Ramos (cell line): ENCODE results near the gene KCNMA1.

Experiments used
- in situ Hi-C: fragments of 300-500 bp; cut with MboI; formaldehyde crosslinking; loops from one replicate; pipeline ENCODE4 v1.14.3; 2022; ENCODE audit warnings: low sequenced_read_pairs; ENCODE audit not compliant: unreplicated experiment

KCNMA1 gene

DNA sequence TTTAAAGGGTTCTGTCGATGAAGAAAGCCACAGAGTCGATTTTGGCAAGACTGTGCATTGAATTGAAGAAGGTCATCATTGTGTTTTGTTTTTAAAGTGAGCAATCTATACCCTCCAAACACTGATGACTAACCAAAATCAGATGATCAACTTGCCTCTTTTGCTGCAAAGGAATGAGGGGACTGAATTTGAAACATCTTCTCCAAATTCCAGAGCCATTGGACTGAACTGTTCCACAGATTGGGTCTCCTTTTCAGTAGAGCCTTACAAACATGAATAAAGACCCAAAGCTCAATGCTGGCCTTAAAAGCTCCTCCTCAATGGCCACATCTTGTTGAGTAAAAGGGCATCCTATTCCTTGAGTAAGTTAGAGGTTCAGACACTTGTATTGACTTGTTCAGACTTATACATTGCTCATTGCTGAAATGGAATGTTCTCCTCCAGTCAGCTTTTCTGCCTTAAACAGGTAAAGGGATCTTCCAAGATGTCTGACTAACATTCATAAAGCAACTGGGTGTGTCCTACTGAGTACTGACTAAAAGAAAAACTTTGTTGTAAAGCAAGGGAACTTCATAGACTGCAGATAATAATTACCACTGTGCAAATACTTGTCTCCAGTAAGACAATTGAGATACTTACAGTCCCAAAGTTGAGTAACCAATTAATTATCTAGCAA, 630.6 kb downstream of the KCNMA1 start:
- in situ Hi-C loops = no loop called here

DNA sequence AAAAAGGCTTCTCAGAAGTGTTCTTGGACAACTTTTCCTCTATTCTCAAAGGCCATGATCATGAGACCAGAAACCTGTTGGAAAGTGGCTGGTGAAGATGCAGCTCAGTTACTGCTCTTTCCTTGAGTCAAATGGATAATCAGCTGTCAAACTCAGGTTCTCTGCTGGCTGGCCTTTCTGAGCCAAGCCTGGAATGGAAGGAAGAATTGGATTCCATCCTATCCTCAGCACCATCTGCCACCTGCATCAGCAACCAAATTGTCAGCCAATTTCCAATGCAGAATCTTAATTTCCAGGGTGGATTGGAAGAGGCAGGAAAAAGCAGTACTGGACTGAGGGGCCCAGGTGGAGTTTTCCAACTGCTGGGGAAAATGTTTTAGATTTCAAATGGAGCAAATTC, 631.7 kb downstream of the KCNMA1 start:
- in situ Hi-C loops = no loop called here

DNA sequence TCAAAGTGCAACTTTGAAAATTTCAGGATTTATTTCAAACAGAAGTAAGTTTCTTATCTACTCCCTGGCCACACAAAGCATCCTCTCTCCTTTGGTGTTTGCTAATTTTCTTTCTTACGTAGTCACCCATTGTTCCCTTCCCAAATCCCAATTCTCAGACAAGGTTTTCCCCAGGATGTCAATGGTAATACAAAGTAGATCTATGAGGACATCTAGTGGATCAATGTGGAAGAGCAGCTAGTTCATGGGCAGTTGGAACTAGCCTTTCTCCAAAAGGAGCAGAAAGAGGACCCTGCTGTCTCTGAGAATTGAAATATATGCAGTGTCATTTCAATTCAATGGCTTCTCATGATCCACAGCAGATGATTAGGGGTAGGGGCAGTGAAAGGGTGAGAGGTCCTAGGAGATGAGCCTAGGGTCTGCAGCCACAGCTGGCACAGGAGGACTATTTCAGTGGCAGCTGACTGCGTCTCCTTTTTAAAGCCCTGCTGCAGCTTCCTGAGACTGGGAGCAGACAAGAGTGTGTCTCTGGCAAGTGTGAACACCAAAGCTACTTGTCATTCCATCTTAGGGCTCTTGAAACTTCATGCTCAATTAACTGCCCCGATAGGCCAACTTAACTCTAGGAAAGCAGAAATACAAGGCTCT, 632.6 kb downstream of the KCNMA1 start:
- in situ Hi-C loops = no loop called here

DNA sequence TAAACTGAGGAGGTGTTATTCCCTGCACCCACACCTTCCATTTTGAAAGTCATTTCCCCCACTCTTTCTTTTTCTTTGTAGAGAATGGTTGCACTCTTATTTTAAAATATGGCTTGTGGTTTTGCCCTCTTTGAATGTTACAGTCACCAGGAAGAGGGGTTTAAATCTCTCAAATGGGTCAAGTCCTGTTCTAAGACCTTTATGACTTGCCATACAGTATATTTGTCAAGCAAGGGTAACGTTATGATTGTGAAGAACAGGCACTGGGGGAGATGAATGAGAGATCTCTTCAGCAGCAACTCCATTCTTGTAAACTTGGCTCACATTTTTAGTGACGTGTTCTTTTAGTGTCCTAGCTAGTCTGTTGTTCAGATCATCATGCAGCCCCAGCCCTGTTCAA, 634.7 kb downstream of the KCNMA1 start:
- in situ Hi-C loops = no loop called here

DNA sequence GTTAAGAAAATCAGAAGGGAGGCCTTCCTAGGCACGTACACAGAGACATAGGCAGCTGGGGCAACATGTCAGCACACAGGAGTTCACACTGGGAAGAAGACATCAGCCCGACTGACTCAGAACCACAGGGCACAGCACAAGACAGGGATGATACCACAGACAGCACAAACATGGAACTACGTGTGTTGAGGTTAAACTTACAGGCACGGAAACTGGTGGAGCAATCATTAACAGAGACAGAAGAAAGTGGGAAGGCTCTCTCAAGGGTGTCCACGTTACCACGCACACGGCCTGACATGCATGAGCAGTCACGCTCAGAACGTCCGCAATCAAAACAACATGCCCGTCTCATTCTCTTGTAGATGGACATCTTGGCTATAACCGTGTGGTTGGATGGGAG, 636.4 kb downstream of the KCNMA1 start:
- in situ Hi-C loops = no loop called here

DNA sequence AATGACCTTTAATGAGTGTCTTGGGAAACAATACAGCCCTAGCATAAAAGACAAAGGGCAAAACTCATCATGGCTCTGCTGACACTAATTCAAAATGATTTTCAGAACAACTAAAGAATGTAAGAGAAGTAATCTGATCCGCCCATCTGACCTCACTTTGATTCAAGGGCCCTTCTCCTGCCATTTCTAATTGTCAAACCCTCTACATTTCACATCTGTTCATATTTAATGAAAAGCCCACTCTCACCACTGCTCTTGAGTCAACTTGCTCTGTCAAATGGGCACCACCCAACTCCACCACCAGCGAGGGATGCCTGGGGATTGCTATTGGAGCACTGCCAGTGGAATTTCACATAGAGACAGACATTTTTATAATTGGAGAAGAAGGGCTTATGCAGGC, 639.2 kb downstream of the KCNMA1 start:
- in situ Hi-C loops = no loop called here

DNA sequence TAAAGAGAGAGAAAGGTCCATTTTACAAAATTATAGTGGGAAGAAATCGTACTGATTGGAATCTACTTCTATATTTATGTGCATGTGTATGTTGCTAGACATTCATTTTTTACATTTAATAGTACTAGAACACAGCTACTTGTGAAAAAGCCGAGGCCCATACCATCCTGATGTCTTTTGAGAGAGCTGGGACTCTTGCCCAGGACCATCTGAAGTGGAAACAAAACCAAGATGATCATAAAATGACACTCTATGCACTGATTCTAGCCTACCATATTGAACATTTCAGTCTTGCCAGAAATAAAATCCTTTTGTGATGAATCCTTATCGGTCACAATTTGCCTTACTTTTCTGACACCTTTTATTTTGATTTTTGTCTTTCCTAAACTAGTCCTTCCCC, 640.0 kb downstream of the KCNMA1 start:
- in situ Hi-C loops = no loop called here

DNA sequence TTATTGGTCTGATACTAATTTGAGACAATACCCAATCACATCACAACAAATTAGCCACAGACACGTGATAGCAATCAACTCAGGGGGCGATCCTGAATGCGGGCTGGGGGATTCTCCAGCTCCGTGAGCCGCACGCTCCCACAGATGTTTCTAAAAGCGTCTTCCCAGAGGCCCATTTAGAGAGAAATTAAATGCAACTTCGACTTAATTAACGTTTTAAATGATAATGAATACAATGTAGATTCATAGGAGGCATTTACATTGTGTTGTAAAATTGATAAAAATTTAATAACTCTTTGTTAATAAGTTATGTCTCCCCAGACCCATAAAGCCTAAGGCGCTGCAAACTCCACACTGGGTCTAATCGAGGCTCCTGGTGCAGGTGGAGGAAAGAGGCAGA, 642.6 kb downstream of the KCNMA1 start:
- in situ Hi-C loops = no loop called here

DNA sequence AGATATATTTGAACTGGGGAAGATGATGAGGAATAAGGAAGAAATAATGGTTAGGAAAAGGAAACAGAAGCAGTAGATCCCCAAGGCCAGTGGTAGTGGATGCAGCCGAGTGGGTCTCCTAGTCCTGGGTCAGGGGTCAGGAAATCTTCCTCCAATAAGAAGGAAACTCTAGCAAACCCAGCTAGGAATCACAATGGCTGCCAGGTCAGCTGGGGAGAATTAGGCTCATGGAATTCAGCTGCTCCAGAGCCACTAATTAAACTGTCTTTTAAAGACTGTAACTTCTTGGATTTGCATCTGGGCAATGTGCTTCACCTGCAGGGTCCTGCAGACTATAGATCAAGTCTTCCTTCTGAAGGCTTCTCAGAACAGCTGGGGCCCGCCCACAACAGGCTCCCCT, 644.4 kb downstream of the KCNMA1 start:
- in situ Hi-C loops = no loop called here

DNA sequence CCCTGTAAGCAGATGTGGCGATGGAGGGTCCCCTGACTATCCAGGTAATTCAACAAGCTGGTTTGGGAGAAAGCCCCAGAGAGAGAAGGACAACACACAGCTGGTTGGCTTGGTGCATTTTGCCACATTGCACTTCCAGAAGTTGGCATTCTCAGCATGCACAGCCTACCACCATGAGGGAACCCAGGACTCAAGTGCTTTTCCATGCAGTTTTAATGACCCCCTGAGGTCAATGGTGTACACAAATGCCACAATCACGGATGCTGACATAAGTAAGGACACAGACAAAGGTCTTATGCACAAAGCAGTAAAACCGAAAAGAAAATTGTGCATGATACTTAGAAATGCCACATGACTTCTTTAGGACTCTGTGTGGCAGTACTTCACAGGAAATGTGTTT, 645.1 kb downstream of the KCNMA1 start:
- in situ Hi-C loops = no loop called here

DNA sequence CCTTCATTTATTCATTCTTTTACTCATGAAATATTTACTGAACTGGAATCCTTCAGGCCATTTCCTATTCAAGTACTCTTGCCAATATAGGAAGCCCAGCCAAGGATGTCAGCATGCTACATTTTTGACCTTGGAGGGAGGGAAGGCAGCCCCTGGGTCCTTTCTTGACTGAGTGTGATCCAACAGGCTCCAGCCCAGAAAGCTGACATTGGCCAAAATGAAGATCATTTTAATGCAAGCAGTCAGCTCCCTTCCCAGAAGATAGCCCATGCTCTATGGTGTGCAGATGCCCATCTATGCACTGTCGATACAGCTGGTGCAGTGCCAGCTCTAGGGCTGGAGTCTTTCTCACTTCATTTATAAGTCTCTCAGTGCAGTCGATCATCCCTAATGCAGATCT, 646.0 kb downstream of the KCNMA1 start:
- in situ Hi-C loops = no loop called here

DNA sequence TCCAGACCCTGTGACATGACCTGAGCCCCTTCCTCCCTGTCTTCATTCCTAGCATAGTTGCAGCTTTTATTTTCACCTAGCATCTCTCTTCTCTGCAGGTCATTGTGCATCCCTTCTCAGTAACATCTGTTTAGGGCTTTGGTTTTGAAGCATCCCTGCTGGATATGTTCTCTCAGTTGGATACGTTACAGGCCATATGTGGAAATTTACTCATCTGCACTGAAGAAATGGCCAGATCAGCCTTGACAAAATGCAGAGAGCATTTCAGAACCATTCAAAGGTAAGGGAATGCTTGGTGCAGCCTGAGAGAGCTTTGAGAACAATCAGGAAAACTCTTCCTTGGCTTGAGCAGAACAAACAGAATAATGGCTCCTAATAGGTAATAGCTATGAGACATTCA, 647.0 kb downstream of the KCNMA1 start:
- in situ Hi-C loops = no loop called here

DNA sequence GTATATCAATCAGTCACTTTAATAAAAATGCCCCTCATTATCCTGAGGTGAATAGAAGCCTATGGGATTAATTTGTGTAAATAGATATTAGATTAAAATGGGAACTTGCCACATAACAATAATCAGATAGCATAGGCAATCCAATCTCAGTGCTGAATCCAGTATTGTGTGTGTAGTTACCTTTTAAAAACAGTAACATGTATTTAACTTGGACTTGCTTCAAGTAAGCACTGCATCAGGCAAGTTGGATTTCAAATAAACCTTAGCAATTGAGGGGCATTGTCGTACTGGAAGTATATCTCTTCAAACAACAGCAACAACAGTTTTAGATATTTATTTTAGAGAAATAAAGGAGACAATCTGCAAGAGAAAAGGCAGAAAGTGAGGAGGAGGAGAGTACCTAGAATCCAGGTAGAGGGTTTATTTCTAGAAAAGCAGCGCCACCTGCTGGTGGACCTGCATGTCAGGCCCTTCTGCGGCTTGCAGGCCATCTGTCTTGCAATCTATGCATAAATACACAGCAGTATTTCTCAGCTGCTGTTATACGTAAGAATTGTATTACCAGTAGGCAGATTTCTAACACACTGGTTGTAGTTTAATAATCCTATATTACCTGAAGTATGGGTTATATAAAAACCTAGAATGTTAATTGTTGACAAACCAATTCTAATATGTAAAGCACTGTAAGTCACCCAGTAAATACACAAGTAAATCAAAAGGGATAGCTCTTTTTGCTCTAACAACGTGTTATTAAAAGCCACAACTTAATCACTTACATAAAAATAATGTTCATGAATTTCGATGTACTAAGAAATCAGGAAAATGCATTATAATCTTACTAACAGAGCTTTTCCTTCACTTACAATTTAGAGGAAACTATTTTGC, 652.8 kb downstream of the KCNMA1 start:
- in situ Hi-C loops = no loop called here

DNA sequence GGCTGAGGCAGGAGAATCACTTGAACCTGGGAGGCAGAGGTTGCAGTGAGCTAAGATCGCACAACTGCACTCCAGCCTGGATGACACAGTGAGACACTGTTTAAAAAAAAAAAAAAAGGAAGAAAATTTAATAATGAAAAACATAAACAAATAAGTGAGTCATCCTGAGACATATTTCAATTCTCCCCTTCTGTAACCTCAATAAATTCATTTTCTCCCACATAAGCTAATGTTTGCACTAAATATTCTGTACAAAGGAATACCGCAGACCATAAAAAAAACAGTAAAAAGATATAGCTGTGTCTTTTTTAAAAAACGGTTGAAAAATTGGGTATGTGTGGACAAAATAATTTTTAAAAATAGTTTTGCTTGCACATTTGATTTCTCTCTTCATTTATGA, 654.0 kb downstream of the KCNMA1 start:
- in situ Hi-C loops = no loop called here

DNA sequence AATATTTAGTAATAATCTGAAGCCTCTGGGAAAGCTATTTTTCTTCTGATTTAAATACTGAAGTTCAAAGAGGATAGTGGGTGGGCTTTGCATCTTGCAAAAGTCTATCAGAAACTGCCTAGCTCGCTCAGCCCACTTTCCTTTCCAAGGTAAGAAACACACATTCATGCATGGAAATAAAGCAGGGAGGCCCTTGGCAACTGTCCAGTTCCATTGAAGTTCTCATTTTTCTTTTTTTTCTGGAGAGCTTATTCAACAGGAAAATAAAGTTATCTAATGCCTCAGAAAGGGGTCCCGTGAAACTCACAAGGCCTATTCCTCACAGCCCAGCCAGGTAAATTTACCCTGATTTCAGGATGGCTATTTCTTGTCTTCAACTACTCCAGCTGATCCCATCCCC, 654.9 kb downstream of the KCNMA1 start:
- in situ Hi-C loops = no loop called here

DNA sequence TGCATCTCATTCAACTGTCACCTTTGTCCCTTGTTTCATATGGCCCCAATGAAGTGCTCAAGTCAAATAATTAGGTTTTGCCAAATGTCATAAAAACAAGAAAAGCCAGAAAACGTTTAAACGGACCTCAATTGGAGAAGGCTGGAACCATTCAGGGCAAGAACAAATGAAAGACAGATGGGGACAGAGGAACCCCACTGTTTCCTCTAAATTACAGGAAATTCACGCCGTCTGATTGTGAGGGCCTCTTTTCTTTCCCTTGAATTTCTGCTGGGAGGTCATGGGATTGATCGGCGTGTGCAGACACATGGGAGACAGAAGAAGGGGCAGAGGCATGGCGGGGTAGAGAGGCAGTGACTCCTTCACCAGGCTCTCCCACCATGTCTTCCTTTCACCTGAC, 656.4 kb downstream of the KCNMA1 start:
- in situ Hi-C loops = no loop called here

DNA sequence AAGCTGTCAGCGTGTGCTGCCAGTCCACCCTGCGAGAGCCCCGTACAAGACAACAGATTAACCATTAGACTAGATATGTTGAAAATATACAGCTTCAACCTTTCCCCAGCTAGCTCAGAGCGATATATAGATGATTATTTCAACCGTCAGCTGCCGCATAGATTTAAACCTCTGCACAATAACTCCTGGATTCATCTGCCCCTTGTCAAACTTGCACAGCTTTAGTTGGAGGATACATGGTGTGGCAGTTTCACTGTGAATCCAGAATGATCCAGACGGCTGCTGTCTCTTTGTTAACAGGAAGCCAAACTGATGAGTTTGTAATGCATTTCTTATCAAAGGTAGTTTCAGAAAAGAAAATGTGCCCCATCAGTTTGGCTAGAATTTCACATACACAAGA, 659.7 kb downstream of the KCNMA1 start:
- in situ Hi-C loops = no loop called here

DNA sequence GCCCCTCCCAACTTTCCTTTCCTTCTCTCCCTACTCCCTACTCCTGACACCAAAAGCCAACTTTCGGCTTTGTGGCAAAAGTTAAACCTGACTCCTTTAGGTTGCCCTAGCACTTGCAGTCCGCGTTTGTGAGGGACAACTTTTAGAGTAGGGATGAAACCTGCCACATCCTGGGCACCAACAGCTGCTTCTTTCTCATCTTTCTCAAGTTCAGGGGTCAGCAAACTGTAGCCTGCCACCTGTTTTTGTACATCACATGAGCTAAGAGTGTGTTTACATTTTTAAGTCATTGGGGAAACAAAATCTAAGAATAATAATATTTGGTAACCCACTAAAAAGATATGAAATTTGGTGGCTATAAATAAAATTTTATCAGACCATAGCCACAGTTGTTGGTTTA, 660.6 kb downstream of the KCNMA1 start:
- in situ Hi-C loops = no loop called here

DNA sequence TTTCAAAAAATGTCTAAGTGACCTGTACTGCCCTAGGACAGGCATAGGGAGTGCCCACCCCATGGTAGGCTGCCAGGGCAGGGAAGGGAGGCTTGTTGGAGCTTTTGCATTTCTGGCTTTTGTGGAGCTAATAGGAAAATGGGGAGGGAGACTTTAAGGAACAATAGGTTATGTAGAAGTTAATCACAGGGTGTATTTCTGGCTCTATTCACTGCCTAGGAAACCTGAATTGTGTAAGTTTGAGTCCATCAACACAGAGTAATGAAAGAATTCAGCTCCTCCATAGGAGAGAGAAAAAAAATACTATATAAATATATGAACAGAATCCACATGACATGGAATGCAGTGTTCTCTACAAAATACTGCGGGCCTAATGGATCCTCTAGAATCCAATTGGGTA, 661.5 kb downstream of the KCNMA1 start:
- in situ Hi-C loops = no loop called here

DNA sequence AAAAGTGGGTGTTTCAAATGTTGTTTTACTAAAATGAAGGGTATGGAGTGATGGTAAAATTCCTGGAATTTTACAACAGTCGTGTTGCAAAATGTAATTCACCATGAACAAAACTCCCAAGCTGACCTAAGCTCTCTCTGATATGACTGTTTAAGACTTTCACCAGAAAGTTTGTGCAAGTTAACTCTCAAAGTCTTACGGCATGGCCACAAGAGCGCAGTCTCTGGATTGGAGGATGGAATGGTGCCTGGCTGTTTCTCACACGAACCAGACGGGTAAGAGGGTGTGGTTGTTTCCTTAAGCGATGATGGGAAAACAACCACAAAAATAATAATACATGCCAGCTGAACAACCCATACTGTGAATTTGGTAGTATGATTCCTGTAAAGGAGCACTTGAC, 662.5 kb downstream of the KCNMA1 start:
- in situ Hi-C loops = no loop called here

DNA sequence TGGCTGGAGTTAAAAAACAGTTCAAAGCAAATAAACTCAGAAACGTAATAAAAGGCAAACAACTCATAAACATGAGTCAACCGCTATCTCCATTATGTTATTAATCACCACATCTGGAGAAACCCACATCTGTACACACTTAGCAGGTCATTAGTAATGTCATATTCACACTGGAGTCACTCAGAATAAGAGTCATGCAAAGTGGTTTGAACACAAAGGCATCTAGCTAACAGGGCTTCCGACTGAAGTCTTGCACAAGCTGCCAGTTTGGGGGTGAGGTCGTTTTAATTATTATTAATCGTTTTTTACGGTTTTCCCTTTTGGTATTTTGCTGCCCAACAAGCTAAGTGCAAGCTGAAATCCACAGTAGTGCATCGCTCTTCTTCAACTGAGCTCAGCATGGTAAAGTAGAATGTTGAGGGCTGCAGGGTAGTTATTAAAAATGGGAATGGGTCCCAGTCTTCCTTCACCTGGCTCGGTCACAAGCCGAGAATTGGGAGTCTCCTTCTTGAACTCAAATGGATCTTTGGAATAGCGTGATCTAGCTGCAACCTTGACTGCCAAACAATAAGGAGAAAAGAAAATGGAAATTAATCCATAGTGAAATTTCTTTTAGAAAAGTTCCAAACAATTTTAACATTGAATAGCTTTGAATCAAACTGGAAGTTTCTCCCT, 663.5 kb downstream of the KCNMA1 start:
- in situ Hi-C loops = no loop called here
